ENCODE data around the gene COPG1.

The COPG1 gene

DNA sequence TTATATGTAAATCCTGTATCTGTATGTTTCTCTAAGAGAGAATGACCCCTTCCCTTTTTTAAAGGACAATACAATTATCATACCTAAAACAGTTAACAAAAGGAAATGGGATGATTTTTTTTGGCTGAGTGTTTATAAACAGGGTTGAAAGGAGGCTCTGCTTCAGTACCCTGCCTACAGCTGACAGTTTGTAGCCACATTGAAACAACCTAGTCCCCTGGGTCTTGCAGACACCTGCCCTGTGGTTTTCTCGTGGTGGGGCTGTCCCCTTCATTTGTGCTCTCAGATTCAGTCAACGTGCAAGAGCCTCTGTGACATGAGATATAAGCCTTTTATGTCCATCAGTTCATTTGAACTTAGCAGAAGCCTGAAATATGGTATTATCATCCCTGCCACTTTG is 27.0 kb downstream of the COPG1 start:
- TF ChIP-seq SUZ12 (IDR thresholded peaks at IDR 0.05; ENCODE audit: extremely low read depth, insufficient read depth, insufficient read length) = no peak
- TF ChIP-seq ZNF274 (IDR thresholded peaks at IDR 0.05; ENCODE audit: low read depth, low read length) = no peak
- TF ChIP-seq YY1 (IDR thresholded peaks at IDR 0.05; ENCODE audit: insufficient read depth, insufficient read length) = no peak
- H3K4me3 ChIP-seq (ENCODE audit: insufficient read length, low read depth) = no peak overlapping the region
- no peaks in the 10 kb centered on the region for H3K9me3 ChIP-seq (ENCODE audit: insufficient read depth, low read length)
- no peak overlapping the region for H3K9ac ChIP-seq (ENCODE audit: insufficient read length, low read depth)
- no peaks in the 10 kb centered on the region for H3K27me3 ChIP-seq (ENCODE audit: insufficient read depth, insufficient read length)
- H3K36me3 ChIP-seq (ENCODE audit: insufficient read depth, insufficient read length, low read length) = peaks cover 73% of the 10 kb centered on the region
- peaks cover 4% of the 10 kb centered on the region for H3K4me1 ChIP-seq (ENCODE audit: insufficient read depth, insufficient read length)
- no peak for DNase-seq (ENCODE audit: low read depth, low spot score)

DNA sequence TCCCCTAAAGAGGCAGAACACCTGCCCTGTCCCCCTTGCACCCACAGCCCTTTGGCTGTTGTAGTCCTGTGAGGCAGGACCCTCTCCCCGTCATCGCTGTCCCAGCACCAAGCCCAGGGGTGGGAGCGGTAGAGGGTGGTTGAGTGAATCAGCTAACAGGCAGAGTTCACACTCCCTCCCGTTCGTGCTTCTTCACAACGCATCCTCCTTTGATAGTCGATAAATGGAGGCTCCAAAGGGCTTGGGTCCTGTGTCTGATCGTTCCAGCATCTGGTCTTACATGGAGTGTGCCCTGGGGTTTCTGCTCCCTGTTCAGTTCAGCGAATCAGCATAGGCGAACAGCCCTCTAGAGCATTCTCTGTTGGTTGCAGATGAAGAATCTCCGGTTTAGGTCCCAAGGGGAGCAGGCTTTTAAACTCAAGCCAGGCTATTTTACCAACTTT is 28.4 kb downstream of the COPG1 start:
- Histone ChIP-seq H3K4me3 (ENCODE audit: insufficient read length, low read depth) (peak overlapping the region; percentile 82), H3K4me1 (ENCODE audit: insufficient read depth, insufficient read length) (peaks cover 4% of the 10 kb centered on the region), H3K9ac (ENCODE audit: insufficient read length, low read depth) (peak overlapping the region; percentile 79), H3K27me3 (ENCODE audit: insufficient read depth, insufficient read length) (no peaks in the 10 kb centered on the region), H3K36me3 (ENCODE audit: insufficient read depth, insufficient read length, low read length) (peaks cover 65% of the 10 kb centered on the region), H3K9me3 (ENCODE audit: insufficient read depth, low read length) (no peaks in the 10 kb centered on the region)
- TF ChIP-seq SUZ12 (IDR thresholded peaks at IDR 0.05; ENCODE audit: extremely low read depth, insufficient read depth, insufficient read length) (no peak), ZNF274 (IDR thresholded peaks at IDR 0.05; ENCODE audit: low read depth, low read length) (no peak), YY1 (IDR thresholded peaks at IDR 0.05; ENCODE audit: insufficient read depth, insufficient read length) (no peak)
- no peak for DNase-seq (ENCODE audit: low read depth, low spot score)

DNA sequence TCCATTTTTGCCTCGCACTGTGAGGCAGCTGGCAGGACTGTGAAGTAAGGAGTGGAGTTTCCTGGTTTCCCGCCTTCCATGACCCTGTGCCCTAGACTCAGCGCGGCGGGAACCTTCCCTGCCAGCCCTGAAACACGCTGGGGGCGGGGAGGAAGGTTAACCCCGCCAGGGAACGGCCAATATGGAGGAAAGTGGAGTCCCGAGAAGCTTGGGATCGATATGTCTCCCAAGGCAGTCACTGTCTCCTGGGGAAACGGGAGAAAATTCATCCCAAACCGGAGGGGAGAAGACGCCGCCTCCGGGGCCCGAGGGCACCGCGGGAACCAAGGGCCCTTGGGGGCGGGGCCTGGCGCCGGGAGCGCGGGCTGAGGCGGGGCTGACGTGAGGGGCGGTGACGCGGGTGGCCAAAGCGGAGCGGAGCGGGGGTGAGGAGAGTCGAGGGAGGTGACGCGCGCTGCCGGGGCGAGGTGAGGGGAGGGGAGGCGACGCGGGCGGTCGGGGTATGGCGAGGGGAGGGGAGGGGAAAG is 29.1 kb downstream of the COPG1 start, which contains the start of gene HMCES:
Gene HMCES, plus strand, starts transcription at position 432 of the 527 bp plus-strand sequence. CDS start 863 bp downstream, outside the sequence.
- Histone ChIP-seq H3K4me3 (ENCODE audit: insufficient read length, low read depth) (peak within 1 kb of the TSS; percentile 82), H3K9ac (ENCODE audit: insufficient read length, low read depth) (peak within 1 kb of the TSS; percentile 92), H3K36me3 (ENCODE audit: insufficient read depth, insufficient read length, low read length) (peaks cover 65% of the 10 kb centered on the region), H3K9me3 (ENCODE audit: insufficient read depth, low read length) (no peaks in the 10 kb centered on the region), H3K4me1 (ENCODE audit: insufficient read depth, insufficient read length) (peaks cover 4% of the 10 kb centered on the region), H3K27me3 (ENCODE audit: insufficient read depth, insufficient read length) (no peaks in the 10 kb centered on the region)
- TF ChIP-seq YY1 (IDR thresholded peaks at IDR 0.05; ENCODE audit: insufficient read depth, insufficient read length) (peak; percentile 16), SUZ12 (IDR thresholded peaks at IDR 0.05; ENCODE audit: extremely low read depth, insufficient read depth, insufficient read length) (no peak), ZNF274 (IDR thresholded peaks at IDR 0.05; ENCODE audit: low read depth, low read length) (no peak)
- peak; percentile 87 for DNase-seq (ENCODE audit: low read depth, low spot score)

DNA sequence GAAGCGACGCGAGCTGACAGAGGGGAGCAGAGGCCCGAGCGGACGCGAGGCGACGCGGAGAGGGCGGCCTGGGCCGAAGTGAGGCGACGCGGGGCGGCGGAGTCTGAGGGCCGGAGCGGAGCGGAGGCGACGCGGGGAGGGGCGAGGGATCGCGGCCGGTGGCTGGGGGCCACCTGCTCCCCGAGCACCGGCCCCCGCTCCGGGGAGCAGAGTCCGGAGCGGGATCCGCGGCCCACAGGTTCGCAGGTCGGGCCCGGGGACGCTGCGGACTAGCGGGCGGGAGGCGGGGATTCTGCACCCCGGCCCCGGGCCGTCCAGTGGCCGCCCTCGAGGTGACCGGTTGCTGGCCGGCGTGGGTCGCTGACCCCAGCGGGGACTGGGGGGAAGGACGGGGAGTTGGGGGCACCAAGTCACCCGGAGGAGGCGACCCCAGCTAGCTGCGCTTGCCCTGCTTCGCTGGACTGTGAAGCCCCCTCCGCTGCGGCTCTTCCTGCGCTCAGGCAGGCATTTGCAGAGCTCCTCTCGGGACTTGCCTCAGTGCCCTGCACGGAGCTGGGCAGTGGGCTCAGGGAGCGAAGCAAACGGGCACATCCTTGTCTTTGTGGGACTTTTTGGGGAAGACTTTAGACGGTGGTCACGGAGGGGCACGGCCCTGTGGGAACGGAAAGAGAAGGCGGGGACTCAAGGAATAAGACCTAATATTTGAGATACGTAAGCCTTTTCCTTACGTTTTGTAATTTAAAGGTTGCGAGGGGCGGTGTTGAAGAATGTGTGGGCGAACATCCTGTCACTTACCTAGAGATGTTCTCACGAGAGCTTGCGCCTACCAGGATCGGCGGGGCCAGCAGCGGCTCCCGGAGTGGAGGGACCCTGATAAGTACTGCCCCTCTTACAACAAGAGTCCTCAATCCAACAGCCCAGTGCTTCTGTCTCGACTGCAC is 29.8 kb downstream of the COPG1 start:
- Histone ChIP-seq H3K9me3 (ENCODE audit: insufficient read depth, low read length) (no peaks in the 10 kb centered on the region), H3K4me1 (ENCODE audit: insufficient read depth, insufficient read length) (peaks cover 4% of the 10 kb centered on the region), H3K36me3 (ENCODE audit: insufficient read depth, insufficient read length, low read length) (peaks cover 58% of the 10 kb centered on the region), H3K4me3 (ENCODE audit: insufficient read length, low read depth) (peak overlapping the region; percentile 82), H3K27me3 (ENCODE audit: insufficient read depth, insufficient read length) (no peaks in the 10 kb centered on the region), H3K9ac (ENCODE audit: insufficient read length, low read depth) (peak overlapping the region; percentile 92)
- no peak for DNase-seq (ENCODE audit: low read depth, low spot score)
- TF ChIP-seq SUZ12 (IDR thresholded peaks at IDR 0.05; ENCODE audit: extremely low read depth, insufficient read depth, insufficient read length) (no peak), YY1 (IDR thresholded peaks at IDR 0.05; ENCODE audit: insufficient read depth, insufficient read length) (no peak), ZNF274 (IDR thresholded peaks at IDR 0.05; ENCODE audit: low read depth, low read length) (no peak)

DNA sequence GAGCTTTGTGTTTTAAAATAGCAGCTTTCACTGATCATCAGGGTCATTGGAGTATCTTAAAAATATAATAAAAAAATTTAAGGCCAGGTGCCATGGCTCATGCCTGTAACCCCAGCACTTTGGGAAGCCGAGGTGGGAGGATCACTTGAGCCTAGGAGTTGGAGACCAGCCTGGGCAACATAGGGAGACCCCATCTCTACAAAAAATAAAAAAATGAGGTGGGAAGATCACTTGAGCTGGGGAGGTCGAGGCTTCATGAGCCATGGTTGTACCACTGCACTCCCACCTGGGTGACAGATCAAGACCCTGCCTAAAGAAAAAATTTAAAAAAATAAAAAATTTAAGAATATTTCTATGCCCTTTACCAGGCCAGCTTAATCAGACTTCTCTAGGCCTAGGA is 30.8 kb downstream of the COPG1 start:
- Histone ChIP-seq H3K4me1 (ENCODE audit: insufficient read depth, insufficient read length) (peaks cover 4% of the 10 kb centered on the region), H3K36me3 (ENCODE audit: insufficient read depth, insufficient read length, low read length) (peaks cover 48% of the 10 kb centered on the region), H3K9me3 (ENCODE audit: insufficient read depth, low read length) (no peaks in the 10 kb centered on the region), H3K27me3 (ENCODE audit: insufficient read depth, insufficient read length) (no peaks in the 10 kb centered on the region), H3K4me3 (ENCODE audit: insufficient read length, low read depth) (peak overlapping the region; percentile 82), H3K9ac (ENCODE audit: insufficient read length, low read depth) (peak overlapping the region; percentile 92)
- no peak for TF ChIP-seq YY1 (IDR thresholded peaks at IDR 0.05; ENCODE audit: insufficient read depth, insufficient read length)
- TF ChIP-seq ZNF274 (IDR thresholded peaks at IDR 0.05; ENCODE audit: low read depth, low read length) = no peak
- no peak for TF ChIP-seq SUZ12 (IDR thresholded peaks at IDR 0.05; ENCODE audit: extremely low read depth, insufficient read depth, insufficient read length)
- DNase-seq (ENCODE audit: low read depth, low spot score) = no peak

DNA sequence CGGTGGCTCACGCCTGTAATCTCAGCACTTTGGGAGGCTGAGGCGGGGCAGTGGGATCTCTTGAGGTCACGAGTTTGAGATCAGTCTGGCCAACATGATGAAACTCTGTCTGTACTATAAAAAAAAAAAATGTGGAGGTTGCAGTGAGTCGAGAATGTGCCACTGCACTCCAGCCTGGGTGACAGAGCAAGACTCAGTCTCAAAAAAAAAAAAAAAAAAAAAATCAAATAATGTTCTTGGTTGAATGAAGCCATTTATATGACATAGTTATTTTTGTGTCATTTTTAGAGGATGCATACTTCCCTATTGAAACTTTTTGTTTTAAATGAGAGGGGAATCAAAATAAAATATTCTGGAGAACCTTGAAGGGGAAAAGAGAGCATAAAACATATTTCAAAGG is 32.3 kb downstream of the COPG1 start:
- Histone ChIP-seq H3K9ac (ENCODE audit: insufficient read length, low read depth) (no peak overlapping the region), H3K4me3 (ENCODE audit: insufficient read length, low read depth) (no peak overlapping the region), H3K9me3 (ENCODE audit: insufficient read depth, low read length) (no peaks in the 10 kb centered on the region), H3K4me1 (ENCODE audit: insufficient read depth, insufficient read length) (peaks cover 4% of the 10 kb centered on the region), H3K36me3 (ENCODE audit: insufficient read depth, insufficient read length, low read length) (peaks cover 43% of the 10 kb centered on the region), H3K27me3 (ENCODE audit: insufficient read depth, insufficient read length) (no peaks in the 10 kb centered on the region)
- no peak for DNase-seq (ENCODE audit: low read depth, low spot score)
- TF ChIP-seq SUZ12 (IDR thresholded peaks at IDR 0.05; ENCODE audit: extremely low read depth, insufficient read depth, insufficient read length) = no peak
- TF ChIP-seq ZNF274 (IDR thresholded peaks at IDR 0.05; ENCODE audit: low read depth, low read length) = no peak
- no peak for TF ChIP-seq YY1 (IDR thresholded peaks at IDR 0.05; ENCODE audit: insufficient read depth, insufficient read length)

DNA sequence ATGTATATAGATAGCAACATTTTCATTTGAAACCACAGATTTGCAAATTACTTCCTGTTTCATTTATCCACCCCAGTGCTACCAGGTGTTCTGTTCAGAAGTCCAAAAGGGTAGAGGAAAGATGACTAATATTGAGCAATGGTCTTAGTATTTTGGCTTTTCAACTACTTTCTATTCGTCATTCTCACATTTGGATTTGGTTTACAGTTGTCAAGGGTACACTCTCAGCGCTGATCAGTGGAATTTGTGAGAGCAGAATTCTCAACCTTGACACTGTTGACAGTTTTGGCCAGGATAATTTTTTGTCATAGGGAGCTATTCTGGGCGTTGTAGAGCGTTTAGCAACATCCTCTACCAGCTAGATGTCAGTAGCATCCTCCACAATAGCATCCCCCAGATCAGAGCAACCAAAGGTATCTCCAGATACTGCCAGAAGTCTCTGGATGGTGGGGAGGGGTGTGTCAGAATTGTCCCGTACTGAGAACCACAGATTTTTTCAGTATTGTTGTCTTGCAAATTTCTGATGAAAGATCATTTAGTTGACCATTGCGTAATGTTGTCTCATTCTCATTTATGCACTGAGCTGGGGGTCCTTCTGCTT is 33.4 kb downstream of the COPG1 start:
- no peaks in the 10 kb centered on the region for H3K4me1 ChIP-seq (ENCODE audit: insufficient read depth, insufficient read length)
- no peaks in the 10 kb centered on the region for H3K27me3 ChIP-seq (ENCODE audit: insufficient read depth, insufficient read length)
- DNase-seq (ENCODE audit: low read depth, low spot score) = no peak
- no peaks in the 10 kb centered on the region for H3K9me3 ChIP-seq (ENCODE audit: insufficient read depth, low read length)
- H3K36me3 ChIP-seq (ENCODE audit: insufficient read depth, insufficient read length, low read length) = peaks cover 41% of the 10 kb centered on the region
- H3K9ac ChIP-seq (ENCODE audit: insufficient read length, low read depth) = no peak overlapping the region
- no peak for TF ChIP-seq SUZ12 (IDR thresholded peaks at IDR 0.05; ENCODE audit: extremely low read depth, insufficient read depth, insufficient read length)
- no peak for TF ChIP-seq ZNF274 (IDR thresholded peaks at IDR 0.05; ENCODE audit: low read depth, low read length)
- TF ChIP-seq YY1 (IDR thresholded peaks at IDR 0.05; ENCODE audit: insufficient read depth, insufficient read length) = no peak
- no peak overlapping the region for H3K4me3 ChIP-seq (ENCODE audit: insufficient read length, low read depth)
